Astrocyte (in vitro differentiated cells and primary cell): ENCODE data around the gene MEGF8. TPM values are rescaled to one million over a fixed set of nuclear protein-coding genes. Genes with fewer than 3 reads are reported as not detected.

Experiments used
- DNase-seq: peaks from one replicate; pipeline ENCODE4 v3.0.0-alpha.2; 2010; ENCODE audit warnings: low read depth
- FAIRE-seq: peaks from 2 replicates; lab custom pipeline; 2011; peaks lifted over from hg19 to GRCh38; lab: Jason Lieb, UNC
- H2AFZ ChIP-seq: 2 replicates; pipeline ENCODE4 v1.6.0; 2012; ENCODE audit warnings: low read depth, low read length, inconsistent platforms
- H3K27ac ChIP-seq: 2 replicates; pipeline ENCODE4 v1.5.1; 2011; ENCODE audit warnings: low read depth, low read length, inconsistent platforms
- H3K27me3 ChIP-seq: 2 replicates; pipeline ENCODE4 v1.6.0; 2011; ENCODE audit warnings: low read length, inconsistent platforms; ENCODE audit not compliant: insufficient read depth
- H3K36me3 ChIP-seq: 2 replicates; pipeline ENCODE4 v1.5.1; 2011; ENCODE audit warnings: low read length, inconsistent platforms; ENCODE audit not compliant: insufficient read depth
- H3K4me1 ChIP-seq: 2 replicates; pipeline ENCODE4 v1.5.1; 2011; ENCODE audit warnings: low read length, inconsistent platforms; ENCODE audit not compliant: insufficient read depth
- H3K4me2 ChIP-seq: 2 replicates; pipeline ENCODE4 v1.6.0; 2012; ENCODE audit warnings: low read length, inconsistent platforms
- H3K4me3 ChIP-seq: 2 replicates; pipeline ENCODE4 v1.5.1; 2011; ENCODE audit warnings: low read depth, mild to moderate bottlenecking, low read length, inconsistent platforms; ENCODE audit not compliant: insufficient read depth
- H3K79me2 ChIP-seq: 2 replicates; pipeline ENCODE4 v1.6.0; 2012; ENCODE audit warnings: mild to moderate bottlenecking, low read length, inconsistent platforms; ENCODE audit not compliant: insufficient read depth
- H3K9ac ChIP-seq: 2 replicates; pipeline ENCODE4 v1.6.0; 2012; ENCODE audit warnings: mild to moderate bottlenecking, low read length, inconsistent platforms
- H3K9me3 ChIP-seq: 2 replicates; pipeline ENCODE4 v1.5.1; 2012; ENCODE audit warnings: low read depth, mild to moderate bottlenecking, low read length, inconsistent platforms; ENCODE audit not compliant: insufficient read depth
- H4K20me1 ChIP-seq: 2 replicates; pipeline ENCODE4 v1.6.0; 2012; ENCODE audit warnings: low read length, inconsistent platforms; ENCODE audit not compliant: insufficient read depth
- H3K27ac Mint-ChIP-seq: one replicate; pipeline ENCODE4 v1.8.0; 2021; ENCODE audit warnings: mild to moderate bottlenecking, mixed read lengths; ENCODE audit not compliant: unreplicated experiment
- H3K27me3 Mint-ChIP-seq: one replicate; pipeline ENCODE4 v1.8.0; 2021; ENCODE audit warnings: low read depth, mixed read lengths; ENCODE audit not compliant: unreplicated experiment
- H3K36me3 Mint-ChIP-seq: one replicate; pipeline ENCODE4 v1.8.0; 2021; ENCODE audit warnings: low read depth, mixed read lengths; ENCODE audit not compliant: unreplicated experiment
- H3K4me1 Mint-ChIP-seq: one replicate; pipeline ENCODE4 v1.8.0; 2021; ENCODE audit warnings: low read depth, mixed read lengths; ENCODE audit not compliant: unreplicated experiment
- H3K4me3 Mint-ChIP-seq: one replicate; pipeline ENCODE4 v1.8.0; 2021; ENCODE audit warnings: mild to moderate bottlenecking, moderate library complexity, mixed read lengths; ENCODE audit not compliant: unreplicated experiment
- H3K9me3 Mint-ChIP-seq: one replicate; pipeline ENCODE4 v1.8.0; 2021; ENCODE audit warnings: mild to moderate bottlenecking, mixed read lengths; ENCODE audit not compliant: unreplicated experiment
- CTCF ChIP-seq: IDR thresholded peaks from 2 replicates; pipeline ENCODE4 v1.5.1; 2011; ENCODE audit warnings: low read depth, mild to moderate bottlenecking, inconsistent platforms, low read length, moderate library complexity; ENCODE audit not compliant: insufficient read depth
- EZH2 ChIP-seq: IDR thresholded peaks from 2 replicates; pipeline ENCODE4 v1.6.1; 2012; ENCODE audit warnings: mild to moderate bottlenecking, low read length, inconsistent platforms; ENCODE audit not compliant: insufficient read depth
- total RNA-seq: library from RNA; stranded (reverse); gene quantifications from 2 replicates; pipeline ENCODE4 v1.2.1, GENCODE V29; 2021

Gene MEGF8
- total RNA-seq, 1 donor from 2014 or later, result 42.0 TPM

DNA sequence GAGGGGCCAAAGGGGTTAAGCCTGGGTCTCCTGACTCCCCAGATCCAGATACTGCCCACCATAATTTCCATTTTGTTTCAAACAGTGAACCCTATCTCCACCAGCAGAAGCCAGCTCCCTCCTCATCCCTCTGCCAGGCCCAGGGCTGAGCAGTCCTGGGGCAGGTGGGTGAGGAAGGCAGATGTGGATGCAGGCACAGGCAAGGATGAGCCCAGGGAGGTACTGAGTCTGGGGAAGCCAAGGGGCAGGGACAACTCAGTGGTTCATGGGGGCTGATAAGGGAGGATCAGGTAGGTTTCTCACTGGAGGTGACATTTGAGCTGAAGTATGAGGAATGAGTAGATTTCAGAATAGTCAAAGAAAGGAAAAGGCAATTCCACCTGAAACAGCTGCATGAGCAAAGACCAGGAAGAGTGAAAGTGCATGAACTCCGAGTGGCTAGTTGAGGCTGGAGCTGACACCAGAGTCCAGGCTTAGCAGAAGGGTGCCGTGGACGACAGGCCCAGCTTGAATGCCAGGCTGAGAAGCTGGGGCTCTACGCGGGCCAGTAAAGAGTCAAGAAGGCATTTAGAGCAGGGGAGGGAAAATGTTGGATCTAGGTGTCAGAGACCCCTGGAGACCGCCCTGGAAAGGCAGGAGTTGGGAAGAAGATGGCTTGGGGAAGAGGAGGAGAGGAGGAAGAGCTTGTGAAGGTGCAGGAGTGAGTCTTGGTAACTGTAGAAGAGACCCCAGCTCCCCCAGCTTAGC is 46.1 kb upstream of the MEGF8 start:
- TF ChIP-seq CTCF (no peak), EZH2 (no peak)

DNA sequence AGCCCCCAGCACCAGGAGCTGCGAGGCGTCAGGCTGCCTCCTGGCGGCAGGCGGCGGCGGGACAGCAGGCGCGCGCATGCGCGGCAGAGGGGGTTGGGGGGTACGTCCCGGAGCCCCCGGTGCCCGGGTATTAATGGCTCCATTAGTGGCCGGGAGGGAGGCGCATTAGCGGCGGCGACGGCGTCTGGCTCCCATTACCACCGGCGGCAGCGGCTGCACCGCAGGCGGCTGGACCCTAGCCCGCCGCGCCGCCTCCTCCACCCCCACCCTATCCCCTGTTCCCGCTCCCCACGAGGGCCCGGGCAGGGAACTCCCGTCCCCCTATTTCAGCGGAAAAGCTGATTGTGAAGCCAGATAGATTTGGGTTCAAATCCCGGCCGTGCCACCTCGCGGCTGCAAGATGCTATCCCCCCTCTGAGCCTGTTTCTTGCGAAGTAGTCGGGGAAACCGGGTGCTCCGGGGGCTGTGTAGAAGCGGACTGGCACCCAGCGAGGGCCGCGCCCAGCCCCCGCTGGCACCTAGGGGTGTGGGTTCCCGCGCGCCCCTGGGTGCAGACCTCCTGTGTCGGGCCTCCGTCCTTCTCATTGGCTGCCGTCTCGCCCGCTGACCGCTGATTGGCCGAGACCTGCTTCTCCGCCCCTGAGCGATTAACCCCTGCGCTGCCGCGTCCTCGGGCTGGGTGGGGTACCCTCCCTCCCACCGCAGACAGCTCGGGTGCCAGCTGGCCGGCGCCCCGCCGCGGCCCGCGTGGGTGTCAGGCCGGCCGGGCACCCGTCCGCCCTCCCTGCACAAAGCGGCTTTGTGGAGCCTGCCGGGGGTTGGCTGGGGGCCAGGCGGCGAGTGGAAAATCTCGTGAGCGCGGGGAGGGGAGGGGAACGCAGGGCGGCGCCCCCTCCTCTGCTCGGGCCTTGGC is 45.3 kb upstream of the MEGF8 start:
- H3K9me3 Mint-ChIP-seq, result no peaks in the 10 kb centered on the region
- peak overlapping the region; percentile 88 for H3K4me3 Mint-ChIP-seq
- H3K4me2 ChIP-seq, result peak overlapping the region; percentile 94
- H3K36me3 Mint-ChIP-seq, result peaks cover 9% of the 10 kb centered on the region
- H3K9ac ChIP-seq, result peak overlapping the region; percentile 82
- H3K4me1 Mint-ChIP-seq, result peaks cover 45% of the 10 kb centered on the region
- peak; percentile 82 for DNase-seq
- H3K9me3 ChIP-seq, result no peaks in the 10 kb centered on the region
- peak overlapping the region; percentile 45 for H2AFZ ChIP-seq
- peaks cover 68% of the 10 kb centered on the region for H3K79me2 ChIP-seq
- no peaks in the 10 kb centered on the region for H3K27me3 ChIP-seq
- peaks cover under 1% of the 10 kb centered on the region for H3K36me3 ChIP-seq
- peaks cover 57% of the 10 kb centered on the region for H4K20me1 ChIP-seq
- no peaks in the 10 kb centered on the region for H3K27me3 Mint-ChIP-seq
- peak overlapping the region; percentile 84 for H3K27ac ChIP-seq
- H3K4me1 ChIP-seq, result peaks cover 66% of the 10 kb centered on the region
- H3K27ac Mint-ChIP-seq, result peak overlapping the region; percentile 83
- TF ChIP-seq EZH2 (no peak), CTCF (peak; percentile 68)
- H3K4me3 ChIP-seq, result peak overlapping the region; percentile 76
- no peak for FAIRE-seq

More for the DNA sequence above, 46.1 kb upstream of the MEGF8 start:
- H4K20me1 ChIP-seq, result peaks cover 59% of the 10 kb centered on the region
- DNase-seq (no peak), FAIRE-seq (no peak)
- H2AFZ ChIP-seq, result no peak overlapping the region
- H3K79me2 ChIP-seq, result peaks cover 69% of the 10 kb centered on the region
- H3K4me2 ChIP-seq, result peak overlapping the region; percentile 94
- Mint-ChIP-seq H3K27me3 (no peaks in the 10 kb centered on the region), H3K9me3 (no peaks in the 10 kb centered on the region), H3K4me3 (peak overlapping the region; percentile 88), H3K27ac (peak overlapping the region; percentile 83), H3K4me1 (peaks cover 46% of the 10 kb centered on the region), H3K36me3 (peaks cover 13% of the 10 kb centered on the region)
- no peaks in the 10 kb centered on the region for H3K27me3 ChIP-seq
- peaks cover 6% of the 10 kb centered on the region for H3K36me3 ChIP-seq
- peaks cover 62% of the 10 kb centered on the region for H3K4me1 ChIP-seq
- no peaks in the 10 kb centered on the region for H3K9me3 ChIP-seq
- peak overlapping the region; percentile 76 for H3K4me3 ChIP-seq
- peak overlapping the region; percentile 84 for H3K27ac ChIP-seq
- H3K9ac ChIP-seq, result peak overlapping the region; percentile 82
